SH-SY5Y (cell line): ENCODE results near the gene PARVB.
A peak's percentile ranks its signal among the peaks of the same experiment; 100 is the strongest.

ENCODE experiments used
- GATA2 ChIP-seq: IDR thresholded peaks from 2 replicates; pipeline ENCODE4 v1.6.1; 2011; ENCODE audit warnings: mild to moderate bottlenecking, low read depth, low read length
- GATA3 ChIP-seq: IDR thresholded peaks from 2 replicates; pipeline ENCODE4 v1.6.1; 2011; ENCODE audit warnings: low read depth, mild to moderate bottlenecking, low read length, moderate library complexity

Gene PARVB

DNA sequence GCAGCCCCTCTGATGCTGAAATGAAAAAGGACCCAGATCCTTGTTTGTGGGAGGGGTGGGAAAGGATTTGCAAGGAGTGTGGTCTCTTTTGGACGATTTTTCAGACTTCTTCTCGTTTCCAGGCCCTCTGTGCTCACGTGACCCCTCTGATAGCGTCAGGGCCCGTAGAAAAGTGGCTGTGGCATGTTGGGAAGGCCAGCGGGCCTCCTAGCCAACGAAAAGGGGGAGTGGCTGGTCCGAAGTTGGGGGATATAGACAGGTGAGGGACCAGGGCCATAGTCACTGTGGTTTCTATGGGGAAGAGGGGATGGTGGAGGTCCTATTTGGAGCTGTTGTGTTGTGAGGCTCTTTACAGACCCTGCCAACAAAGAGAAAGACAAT lies 6.6 kb downstream of the PARVB start:
- no peak for TF ChIP-seq GATA2
- no peak for TF ChIP-seq GATA3

DNA sequence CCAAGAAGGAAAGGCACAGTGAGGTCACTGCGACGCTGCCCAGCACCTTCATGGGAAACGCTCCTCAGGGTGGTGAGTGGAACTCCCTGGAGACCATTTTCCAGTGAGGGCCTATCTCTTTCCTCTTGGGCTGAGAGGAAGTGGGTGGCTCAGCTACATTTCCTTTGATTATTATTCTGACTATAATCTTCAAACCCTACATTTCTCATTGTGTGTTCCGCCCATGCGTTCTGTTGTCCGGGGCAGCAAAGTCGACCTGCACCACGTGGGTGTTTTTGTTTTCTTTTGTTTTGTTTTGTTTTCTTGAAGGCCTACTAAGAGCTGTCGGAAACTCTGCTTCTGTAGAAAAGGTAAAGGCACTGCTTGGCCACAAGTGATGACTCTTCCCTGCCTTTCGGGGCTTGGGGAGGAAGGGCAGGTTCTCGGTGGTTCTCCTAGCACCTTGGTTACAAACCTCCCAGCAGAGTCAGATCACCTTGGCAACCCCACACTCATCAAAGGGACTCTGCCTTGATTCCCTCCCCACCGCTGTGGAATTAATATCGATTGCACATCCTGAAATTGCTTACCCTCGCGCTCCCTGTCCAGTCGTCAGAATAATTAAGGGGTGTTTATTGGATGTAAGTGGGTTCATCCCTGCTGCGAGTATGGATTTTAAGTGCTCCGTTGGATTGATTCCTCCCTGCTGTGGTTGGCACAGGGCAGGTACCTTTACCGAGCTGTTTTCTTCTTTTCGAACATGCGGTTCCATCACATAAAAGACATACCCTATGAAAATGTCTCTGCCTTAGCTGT lies 7.3 kb downstream of the PARVB start:
- TF ChIP-seq GATA2: no peak
- no peak for TF ChIP-seq GATA3

DNA sequence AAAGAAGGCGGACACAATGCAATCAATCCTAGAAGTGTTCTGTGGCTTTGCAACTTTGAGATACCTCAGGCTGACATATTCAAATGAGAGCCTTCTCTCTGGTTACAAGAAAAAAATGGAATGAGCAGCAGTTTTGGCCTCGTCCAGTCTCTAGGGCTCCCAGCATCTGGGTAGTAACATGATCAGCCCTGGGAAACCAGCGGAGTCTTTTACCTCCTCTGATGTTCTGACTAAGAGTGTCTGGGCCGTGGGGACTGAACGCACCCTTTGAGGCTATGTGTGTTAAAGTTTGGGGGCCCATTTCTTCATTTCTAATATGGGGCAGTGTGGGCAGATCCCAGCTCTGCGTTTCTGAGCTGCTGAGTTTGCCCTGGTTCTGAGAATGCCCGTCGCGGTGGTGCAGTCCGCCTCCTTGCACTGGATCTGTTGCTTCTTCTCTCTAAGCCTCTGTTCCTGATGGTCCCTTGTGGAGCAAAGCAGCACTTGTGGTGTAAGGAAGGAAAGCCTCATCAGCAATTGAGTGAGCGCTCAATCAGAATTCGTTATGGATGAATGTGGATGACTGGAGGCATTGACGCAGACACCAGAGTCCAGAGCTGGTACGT lies 8.1 kb downstream of the PARVB start:
- no peak for TF ChIP-seq GATA2
- TF ChIP-seq GATA3: no peak

DNA sequence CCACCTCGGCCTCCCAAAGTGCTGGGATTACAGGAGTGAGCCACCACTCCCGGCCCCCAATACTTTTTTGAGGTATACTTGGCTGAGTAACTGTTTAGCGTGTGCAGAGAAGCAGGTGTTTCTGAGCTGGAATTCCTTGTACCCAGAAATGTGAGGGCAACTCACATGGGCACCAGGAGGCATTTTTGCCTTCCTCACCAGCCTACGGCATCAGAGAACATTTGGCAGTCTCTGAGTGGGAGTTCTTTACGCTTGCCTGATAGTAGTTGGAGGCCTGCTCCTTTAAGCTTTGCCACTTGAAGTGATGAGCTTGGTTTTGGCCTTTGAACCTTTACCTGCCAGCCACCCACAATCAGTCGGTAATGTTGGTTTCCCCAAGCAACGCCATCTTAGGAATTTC lies 9.2 kb downstream of the PARVB start:
- TF ChIP-seq GATA2: no peak

DNA sequence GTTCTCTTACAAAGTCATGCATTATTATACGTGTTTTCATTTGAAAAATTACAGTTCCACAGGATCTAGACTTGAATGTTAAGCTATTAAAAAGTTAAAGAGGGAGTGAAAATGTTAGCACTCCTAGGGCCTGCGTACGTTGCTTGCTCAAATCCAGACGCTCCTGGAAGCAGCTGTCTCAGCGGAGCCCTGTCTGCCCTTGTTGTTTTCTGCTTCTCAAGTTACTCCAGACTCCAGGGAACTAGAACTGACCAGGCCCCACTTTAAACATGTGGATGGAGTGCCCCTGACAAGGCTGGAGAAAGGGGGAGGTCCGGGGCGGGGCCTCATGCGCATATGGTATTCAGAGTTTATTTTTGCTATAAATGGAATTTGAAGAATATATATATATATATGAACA lies 9.6 kb downstream of the PARVB start:
- TF ChIP-seq GATA2 (no peak), GATA3 (no peak)

DNA sequence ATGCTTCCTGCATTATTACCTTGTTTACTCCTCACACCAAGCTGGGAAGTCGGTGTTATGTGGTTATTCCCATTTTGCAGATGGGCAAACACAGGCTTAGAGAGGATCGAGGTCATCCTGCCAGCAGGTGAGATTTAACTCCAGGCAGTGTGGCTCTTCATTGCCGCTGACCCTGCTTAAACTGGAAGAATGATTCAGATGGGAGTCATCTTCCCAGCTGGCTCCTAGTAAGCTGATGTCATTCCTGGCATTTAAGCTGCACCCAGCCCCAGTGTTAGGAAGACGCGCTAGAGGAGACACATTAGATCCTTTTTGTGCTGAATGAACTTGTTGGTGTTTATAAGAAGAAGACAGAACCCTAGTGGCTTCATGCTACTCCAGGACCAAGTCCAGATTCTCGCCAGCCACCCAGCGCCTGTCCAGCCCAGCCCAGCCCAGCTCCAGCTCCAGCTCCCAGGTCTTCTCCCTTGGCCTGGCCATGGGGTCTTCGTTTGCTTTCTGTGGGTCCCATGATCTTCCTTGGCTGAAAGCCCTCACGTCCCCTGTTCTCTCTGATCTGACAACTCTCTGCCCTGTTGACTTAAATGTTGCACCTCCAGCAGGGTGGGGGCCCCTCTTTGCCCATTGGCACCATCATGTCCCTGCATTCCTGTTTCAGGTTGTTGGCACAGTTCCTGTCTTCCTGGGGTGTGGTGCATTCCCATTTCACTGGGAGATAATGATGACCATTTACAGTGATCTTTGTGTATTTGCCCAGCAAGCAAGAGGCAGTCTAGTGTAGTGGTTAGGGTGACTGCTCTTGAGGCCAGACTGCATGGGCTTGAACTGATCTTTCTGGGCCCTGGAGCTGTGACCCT lies 13.6 kb downstream of the PARVB start:
- TF ChIP-seq GATA3 (no peak), GATA2 (no peak)

DNA sequence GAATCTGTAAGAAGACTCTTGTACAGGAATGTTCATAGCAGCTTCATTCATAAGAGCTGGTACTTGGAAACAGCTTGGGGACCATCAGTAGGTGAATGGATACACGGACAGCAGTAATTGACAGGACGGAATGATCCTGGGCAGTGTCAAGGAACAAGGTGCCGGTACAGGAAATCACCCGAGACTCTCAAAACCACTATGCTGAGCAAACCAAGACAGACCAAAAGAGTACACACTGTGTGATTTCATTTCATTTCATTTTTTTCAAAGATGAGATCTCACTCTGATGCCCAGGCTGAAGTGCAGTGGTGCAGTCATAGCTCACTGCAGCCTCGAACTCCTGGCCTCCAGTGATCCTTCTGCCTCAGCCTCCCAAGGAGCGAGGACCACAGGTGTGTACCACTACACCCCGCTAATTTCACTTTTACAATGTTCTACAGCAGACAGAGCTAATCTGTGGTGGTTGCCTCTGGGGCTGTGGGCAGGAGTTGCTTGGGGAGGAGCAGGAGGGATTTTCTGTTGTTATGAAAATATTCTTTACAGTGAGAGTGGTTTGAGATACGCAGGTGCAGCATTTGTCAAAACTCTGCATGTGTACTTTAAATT lies 15.6 kb downstream of the PARVB start:
- TF ChIP-seq GATA2 (no peak), GATA3 (no peak)

DNA sequence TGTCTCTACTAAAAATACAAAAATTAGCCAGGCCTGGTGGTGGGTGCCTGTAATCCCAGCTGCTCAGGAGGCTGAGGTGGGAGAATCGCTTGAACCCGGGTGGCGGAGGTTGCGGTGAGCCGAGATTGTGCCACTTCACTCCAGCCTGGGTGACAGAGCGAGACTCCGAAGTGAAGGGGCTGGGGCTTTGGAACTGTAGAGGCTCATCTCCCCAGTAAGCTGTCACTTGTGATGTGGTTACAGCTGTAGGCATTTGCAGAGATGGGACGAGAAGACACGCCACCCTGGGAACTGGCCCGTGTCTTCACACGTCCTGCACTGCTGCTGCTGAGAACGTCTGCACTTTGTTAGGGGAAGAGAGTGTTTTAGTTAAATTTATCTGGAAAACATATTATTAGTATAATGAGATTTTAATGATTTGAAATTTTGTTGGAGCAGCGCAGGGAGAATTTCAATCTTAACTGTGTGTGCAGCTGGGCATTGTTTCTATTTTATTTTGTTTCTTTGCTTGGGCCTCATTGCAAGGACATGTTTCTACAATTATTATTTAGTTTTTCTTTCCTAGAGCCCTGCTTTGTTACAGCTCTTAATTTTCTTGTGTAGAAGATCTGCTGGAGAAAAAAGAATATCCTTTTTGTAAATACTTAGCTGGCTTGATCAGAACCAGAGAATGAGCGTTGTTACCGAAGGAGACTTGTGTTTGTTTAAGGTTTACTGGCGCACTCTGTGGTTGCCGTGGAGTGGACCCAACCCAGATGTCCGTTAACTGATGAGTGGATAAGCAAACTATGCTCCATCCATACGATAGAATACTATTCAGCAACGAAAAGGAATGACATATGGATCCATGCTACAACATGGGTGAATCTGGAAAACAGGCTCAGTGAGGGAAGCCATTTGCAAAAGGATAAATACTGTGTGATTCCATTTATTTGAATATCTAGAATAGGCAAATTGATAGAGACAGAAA lies 18.4 kb downstream of the PARVB start:
- TF ChIP-seq GATA2: no peak
- TF ChIP-seq GATA3: no peak

DNA sequence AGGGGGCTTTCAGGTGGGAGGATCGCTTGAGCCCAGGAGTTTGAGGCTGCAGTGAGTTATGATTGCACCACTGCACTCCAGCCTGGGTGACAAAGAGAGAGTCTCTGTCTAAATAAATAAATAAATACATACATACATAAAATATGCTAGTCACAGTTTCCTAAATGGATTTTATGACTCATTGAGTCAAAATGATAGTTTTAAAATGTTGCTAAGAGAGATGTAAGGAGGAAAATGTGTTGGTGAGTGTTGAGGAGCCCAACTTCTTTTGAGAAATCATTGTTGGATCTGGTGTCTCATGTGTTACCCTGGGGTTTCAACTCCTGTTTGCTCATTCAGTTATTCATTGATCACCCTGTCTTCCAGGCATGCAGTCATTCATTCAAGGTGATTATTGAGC lies 21.0 kb downstream of the PARVB start:
- no peak for TF ChIP-seq GATA2
- no peak for TF ChIP-seq GATA3

DNA sequence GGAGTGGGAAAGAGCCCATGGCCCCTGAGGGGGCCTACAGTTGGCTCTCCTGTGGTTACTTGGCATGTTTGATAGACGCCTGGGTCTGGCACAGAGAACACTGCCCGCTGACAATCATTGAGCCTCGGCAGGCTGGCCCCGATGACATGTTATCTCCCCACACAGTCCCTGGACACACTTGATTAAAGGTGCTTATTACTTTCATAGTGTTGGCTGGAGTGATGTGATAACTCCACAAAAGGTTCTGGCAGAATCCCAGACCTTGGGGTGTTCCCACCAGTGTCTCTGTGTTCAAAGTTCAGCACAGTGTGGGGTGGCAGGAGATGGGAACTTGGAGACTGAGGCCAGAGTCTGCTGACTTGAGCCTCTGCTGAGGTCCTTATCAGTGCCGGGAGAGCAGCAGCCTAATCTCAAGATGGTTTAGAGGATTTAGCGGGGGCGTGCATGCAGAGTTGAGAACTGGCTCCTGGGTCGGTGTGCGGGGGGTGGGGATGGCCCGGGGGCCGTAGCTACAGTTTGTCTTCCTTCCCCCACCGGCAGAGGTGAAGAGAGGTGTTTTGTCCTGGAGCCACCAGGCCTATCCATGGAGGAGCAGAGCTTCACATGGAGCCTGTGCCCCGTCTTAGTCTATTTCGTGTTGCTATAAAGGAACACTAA lies 22.5 kb downstream of the PARVB start:
- TF ChIP-seq GATA3 (no peak), GATA2 (no peak)

DNA sequence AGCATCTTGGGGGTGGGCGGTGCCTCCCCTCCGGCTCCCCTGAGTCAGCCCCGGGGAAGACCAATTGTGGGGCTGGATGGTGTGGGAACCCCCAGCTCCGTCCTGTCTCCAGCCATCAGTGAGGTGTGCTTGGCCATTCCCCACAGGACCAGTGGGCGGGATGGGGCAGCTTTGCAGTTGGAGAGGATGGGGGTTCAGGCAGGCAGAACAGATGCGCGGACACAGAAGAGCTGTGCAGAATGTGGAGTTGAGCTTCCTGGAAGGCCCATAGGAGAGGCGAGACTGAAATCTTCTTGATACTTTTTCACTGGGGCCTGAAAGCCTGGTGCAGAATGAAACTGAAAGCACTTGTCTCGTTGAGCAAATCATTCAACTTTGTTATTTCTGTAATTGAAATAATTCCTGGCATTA lies 23.8 kb downstream of the PARVB start:
- TF ChIP-seq GATA2 (no peak), GATA3 (no peak)

DNA sequence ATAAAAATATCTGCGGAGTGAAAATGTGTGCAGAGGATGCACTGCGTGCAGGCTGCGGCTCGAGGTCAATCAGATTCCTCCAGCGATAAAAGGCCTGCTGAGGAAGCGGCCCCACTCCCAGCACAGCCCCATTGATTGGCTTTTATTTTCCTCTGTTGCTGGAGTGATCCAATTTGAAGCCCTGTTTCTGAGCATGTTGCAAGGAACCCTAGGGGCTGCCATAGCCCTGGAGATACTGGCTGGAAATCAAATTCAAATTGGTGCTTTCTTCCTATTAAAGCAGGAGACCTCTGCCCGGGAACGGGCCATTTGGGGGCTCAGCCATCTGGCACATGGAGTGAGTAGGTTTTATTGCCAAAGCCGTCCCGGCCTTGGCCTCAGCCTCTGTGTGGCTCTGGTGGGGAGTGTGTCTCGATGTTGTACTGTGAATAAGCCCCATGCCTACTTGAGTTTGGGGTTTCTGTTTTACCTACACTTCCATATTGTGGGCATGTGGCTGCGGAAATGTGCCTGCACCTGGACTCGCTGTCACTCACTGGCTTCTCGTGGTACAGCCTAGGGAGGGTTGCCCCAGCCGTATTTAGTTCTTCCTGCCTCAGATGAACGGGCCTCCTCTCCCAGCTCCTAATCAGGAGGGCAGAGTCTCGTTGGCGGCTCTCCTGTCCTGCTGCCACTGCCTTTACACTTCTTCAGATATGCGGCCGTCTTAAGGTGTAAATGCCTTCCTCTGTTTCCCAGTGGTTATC lies 25.6 kb downstream of the PARVB start:
- TF ChIP-seq GATA2: peak; percentile 96
- TF ChIP-seq GATA3: peak; percentile 78; the same call in 1 of the 2 replicates
